AG04449 (cell line): Measurements from ENCODE around the gene PPP4C.

Experiments used
- CTCF ChIA-PET: fragments of 350-600 bp; formaldehyde crosslinking; extraction: SDS; loops from one replicate; lab custom pipeline; 2021; ENCODE audit warnings: antibody characterized with exemption; lab: Yijun Ruan, JAX
- POLR2A ChIA-PET: fragments of 400-600, 350-600 bp; formaldehyde crosslinking; extraction: SDS; loops from one replicate; lab custom pipeline; 2020; ENCODE audit warnings: antibody characterized with exemption, inconsistent platforms; lab: Yijun Ruan, JAX
- DNase-seq: peaks from one replicate; pipeline ENCODE4 v3.0.0-alpha.2; 2010; ENCODE audit warnings: low read depth, low spot score
- H3K4me3 ChIP-seq: 2 replicates; pipeline ENCODE4 v1.5.1; 2011; ENCODE audit warnings: low read depth, mild to moderate bottlenecking, control low read depth, low read length
- CTCF ChIP-seq: IDR thresholded peaks from one replicate; pipeline ENCODE4 v1.5.1; 2011; ENCODE audit warnings: mild to moderate bottlenecking, moderate library complexity, low read length, control low read depth, inconsistent platforms; ENCODE audit not compliant: insufficient read depth; ENCODE audit errors: missing control alignments

Gene PPP4C

GRCh38 chr16:30063278-30063892 lies 12.4 kb upstream of the PPP4C start:
- DNase-seq = no peak
- TF ChIP-seq CTCF = no peak
- CTCF ChIA-PET = interaction anchor here (1.5 kb wide), 1 partner anchor 8 kb away, joined by 9 read pairs; no protein-coding TSS in a partner anchor
- POLR2A ChIA-PET = interaction anchor here (1.2 kb wide), 1 partner anchor 28 kb away, joined by 3 read pairs; the partner anchor contains the start of gene TBX6
- peak overlapping the region; percentile 69 for H3K4me3 ChIP-seq

- TF ChIP-seq CTCF = peak; percentile 23
- ChIA-PET CTCF (interaction anchor here (1.5 to 2.5 kb wide), 2 partner anchors 9 to 10 kb away, joined by 9 to 17 read pairs; a partner anchor contains a TSS), POLR2A (interaction anchor here (1.2 to 3.0 kb wide), 2 partner anchors 11 to 27 kb away, joined by 3 to 36 read pairs; partner anchors contain the start of gene TBX6)
- peak overlapping the region; percentile 69 for H3K4me3 ChIP-seq
- no peak for DNase-seq
Measured at GRCh38 chr16:30063893-30064728, 11.7 kb upstream of the PPP4C start.

GRCh38 chr16:30064729-30065101 lies 11.1 kb upstream of the PPP4C start:
- H3K4me3 ChIP-seq = peak overlapping the region; percentile 69
- ChIA-PET POLR2A (interaction anchor here (1.0 to 3.5 kb wide), 10 partner anchors 7 to 306 kb away, joined by 3 to 66 read pairs (median 6); partner anchors contain the start of genes PPP4C and TBX6), CTCF (interaction anchor here (2.5 to 2.8 kb wide), 2 partner anchors 11 to 12 kb away, joined by 9 to 17 read pairs; a partner anchor contains a TSS)
- TF ChIP-seq CTCF = no peak
- no peak for DNase-seq

GRCh38 chr16:30065102-30065942 lies 10.5 kb upstream of the PPP4C start, which contains the start of gene ALDOA:
TSS of gene ALDOA (plus strand) at chr16:30065760. CDS start at chr16:30066898, 1,138 bp downstream.
- peak within 1 kb of the TSS; percentile 99 for H3K4me3 ChIP-seq
- no peak for TF ChIP-seq CTCF
- peak; percentile 91 for DNase-seq
- ChIA-PET POLR2A (interaction anchor here (0.9 to 3.5 kb wide), 12 partner anchors 8 to 569 kb away, joined by 3 to 66 read pairs (median 5); partner anchors contain the start of genes PPP4C and TBX6), CTCF (interaction anchor here (1.0 to 3.0 kb wide), 4 partner anchors 11 to 27 kb away, joined by 4 to 17 read pairs (median 10); partner anchors contain the start of gene TBX6)

GRCh38 chr16:30065943-30066760 lies 9.6 kb upstream of the PPP4C start:
- POLR2A ChIA-PET = interaction anchor here (0.7 to 3.5 kb wide), 10 partner anchors 9 to 568 kb away, joined by 3 to 66 read pairs (median 5); partner anchors contain the start of genes PPP4C and TBX6
- CTCF ChIA-PET = interaction anchor here (0.7 to 3.0 kb wide), 6 partner anchors 11 to 343 kb away, joined by 3 to 17 read pairs (median 8); partner anchors contain the start of gene TBX6
- no peak for TF ChIP-seq CTCF

More at GRCh38 chr16:30065943-30066760, 9.6 kb upstream of the PPP4C start:
- peak overlapping the region; percentile 99 for H3K4me3 ChIP-seq
- no peak for DNase-seq
